Measurements from ENCODE around the gene PTPN18.
"Not testable (repeated sequence)": the region's sequence is repeated elsewhere in the genome, so short reads cannot be mapped to it uniquely, and the experiment has no call there.

The PTPN18 gene

DNA sequence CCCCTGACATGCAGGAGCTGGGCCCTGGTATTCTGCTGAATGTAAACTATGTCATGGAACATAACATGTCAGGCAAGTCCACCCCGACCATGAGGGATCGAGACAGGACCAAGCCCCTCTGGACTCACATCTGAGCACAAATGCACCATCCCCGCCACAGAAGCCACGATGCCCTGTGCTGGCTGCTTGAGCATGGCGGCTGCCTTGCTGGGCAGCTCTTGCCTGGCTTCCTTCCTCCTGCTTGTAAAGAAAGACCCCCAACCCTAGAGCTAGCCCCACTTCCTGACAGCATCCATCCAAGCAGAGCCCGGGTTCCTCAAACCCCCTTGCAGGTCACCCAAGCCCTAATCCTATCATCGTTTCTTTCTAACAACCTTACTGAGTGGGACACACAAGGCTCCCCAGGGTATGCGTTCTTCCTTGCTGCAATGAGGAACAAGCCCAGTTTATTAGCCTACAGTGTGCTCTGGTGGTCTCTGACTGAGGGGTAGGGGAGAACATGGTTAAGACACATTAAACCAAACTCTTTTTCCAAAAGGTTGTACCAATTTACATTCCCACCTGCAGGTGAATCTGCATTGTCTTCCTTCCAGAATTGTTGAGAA lies 26.6 kb downstream of the PTPN18 start:
- DNase-seq (ENCODE audit: low read depth) = no peak

DNA sequence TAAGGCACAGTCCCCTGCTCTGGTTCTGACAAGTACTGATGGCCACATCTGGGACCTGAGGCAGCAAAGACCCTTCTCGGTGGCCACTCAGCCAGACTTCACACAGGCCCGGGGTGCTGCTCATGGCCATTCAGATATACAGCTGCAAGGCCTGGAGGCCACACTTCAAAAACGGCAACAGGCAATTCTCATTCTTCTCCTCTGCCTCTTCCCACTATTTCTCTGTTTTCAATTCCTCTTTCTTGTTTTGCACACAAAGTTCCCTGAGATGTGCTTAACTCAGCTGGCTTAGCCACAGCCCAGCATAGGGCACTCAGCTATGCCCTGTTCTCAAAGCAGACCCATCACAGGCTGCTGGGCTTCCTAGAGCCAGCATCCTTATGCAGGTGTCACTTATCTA lies 29.9 kb downstream of the PTPN18 start:
- DNase-seq (ENCODE audit: low read depth) = no peak

DNA sequence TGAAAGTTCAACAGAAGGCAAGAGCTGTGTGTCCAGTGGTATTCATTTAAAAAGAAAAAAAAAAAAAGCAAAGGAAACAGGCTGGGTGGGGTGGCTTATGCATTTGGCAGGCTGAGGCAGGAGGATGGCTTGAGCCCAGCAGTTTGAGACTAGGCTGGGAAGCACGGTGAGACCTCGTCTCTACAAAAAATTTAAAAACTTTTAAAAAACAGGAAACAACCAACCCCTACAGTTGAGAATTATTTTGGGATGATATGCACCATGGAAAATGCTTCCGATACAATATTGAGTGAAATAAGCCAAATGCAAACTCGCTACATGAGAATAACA lies 31.2 kb downstream of the PTPN18 start:
- no peak for DNase-seq (ENCODE audit: low read depth)

DNA sequence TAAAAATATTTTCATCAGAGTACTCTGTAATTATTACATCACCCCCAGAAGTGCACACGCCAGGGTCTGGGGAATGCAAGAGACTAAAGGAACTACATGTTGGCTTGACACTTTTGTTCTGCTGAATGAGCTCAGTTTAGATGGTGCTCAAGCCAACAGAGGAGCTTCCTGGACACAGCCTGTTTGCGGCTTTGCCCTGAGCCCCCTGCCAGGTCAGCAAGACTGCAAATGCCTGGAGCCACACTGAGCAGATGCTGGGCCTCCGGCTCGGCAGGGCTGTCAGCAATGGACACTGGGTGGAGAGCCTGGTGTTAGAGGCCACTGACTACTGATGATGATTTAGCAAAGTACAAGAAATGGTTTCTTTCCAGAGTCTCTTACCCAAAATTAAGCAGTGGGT lies 31.9 kb downstream of the PTPN18 start:
- no peak for DNase-seq (ENCODE audit: low read depth)

DNA sequence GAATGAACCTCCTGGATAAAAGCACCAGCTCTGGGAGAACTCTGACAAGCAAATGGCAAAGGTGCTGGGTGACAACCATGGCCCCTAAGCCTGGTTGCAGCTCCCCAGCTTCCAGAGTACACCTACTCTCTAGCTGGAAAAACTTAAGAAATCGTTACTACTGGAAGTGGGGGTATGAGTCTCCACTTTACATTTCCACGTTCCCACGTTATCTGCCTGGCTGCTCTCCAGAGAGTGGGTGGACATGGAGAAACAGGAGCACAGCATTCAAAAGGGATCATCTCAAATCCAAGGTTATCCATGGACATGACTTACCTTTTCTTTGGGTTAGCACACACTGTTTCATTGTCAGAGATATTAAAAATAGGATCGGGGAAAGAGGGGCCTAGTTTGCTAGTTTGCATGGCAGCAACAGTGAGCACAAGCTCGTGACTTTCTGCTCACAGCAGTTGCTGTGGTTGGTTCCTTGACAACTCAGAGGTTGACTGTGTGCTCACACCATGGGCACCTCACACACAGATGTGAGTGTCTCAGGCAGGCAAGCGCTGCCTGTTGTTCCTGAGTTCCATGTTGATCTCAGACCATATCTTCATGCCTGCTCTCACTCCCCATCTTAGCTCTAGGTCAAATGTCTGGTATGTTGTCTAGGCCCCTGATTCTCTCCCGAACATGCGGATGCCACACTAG lies 32.5 kb downstream of the PTPN18 start:
- DNase-seq (ENCODE audit: low read depth) = no peak

DNA sequence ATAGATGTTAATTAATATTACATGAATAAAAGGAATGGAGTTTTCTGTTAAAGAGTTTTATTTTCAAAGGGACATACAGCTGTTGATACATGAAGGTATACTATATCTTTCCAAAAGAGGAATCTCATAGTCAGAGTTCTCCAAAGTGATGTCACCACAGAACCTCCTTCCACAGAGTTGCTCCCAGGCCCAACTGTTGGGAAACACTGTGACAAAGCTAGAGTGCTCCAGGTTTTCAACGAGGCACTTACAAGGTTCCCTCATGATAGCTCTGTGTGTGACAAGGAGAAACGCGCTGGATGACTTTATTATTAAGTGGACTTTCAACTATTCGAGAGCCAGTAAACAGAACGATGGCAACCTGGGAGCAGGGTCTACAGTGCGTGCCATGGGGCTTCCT lies 33.5 kb downstream of the PTPN18 start:
- no peak for DNase-seq (ENCODE audit: low read depth)

DNA sequence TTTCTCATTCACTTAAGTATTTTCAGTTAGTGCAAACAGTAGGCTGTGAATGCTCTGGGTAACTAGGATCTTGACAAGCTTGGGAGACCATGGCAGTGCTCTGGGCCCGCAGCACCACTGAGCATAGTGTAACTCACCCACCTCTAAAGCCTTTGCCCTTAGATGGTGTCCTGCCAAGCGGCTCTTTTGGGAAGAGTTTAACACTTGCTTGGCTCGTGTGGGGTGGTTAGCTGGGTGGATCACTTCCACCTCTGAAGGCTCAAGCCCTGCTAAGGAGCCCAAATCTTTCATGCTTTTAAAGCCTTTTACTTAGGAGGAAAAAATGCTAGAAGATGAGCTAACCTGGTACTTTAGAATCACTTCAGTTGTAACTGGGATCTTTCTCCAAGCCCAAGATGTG lies 33.9 kb downstream of the PTPN18 start:
- DNase-seq (ENCODE audit: low read depth) = no peak

DNA sequence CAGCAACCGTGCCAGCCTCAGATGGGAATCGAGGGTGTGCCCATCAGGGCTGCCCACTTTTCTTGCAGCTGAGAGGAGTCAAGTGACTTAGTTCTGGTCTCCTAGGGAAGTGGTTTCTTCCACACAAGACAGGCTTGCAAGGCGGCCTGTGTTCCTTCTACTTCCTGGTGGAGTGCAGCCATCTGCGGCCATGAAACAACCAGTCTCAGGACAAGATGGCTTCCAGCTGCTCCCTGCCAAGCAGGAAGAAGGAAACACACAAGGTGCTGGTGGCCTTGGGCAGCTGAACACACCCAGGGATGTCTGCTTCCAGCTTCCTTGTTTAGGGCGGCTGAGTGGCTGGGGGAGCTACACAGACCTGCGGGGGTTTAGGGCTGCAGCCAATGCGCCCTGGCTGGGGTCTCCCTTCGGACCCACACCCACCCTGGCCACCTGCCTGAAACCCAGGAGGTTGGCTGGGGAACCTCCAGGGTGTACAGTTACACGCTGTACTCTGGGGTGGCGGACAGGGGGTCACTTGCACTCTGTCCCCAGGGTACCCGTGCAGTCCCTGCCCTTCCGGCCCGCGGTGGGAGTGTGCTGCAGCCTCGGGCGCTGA lies 34.7 kb downstream of the PTPN18 start:
- no peak for DNase-seq (ENCODE audit: low read depth)

DNA sequence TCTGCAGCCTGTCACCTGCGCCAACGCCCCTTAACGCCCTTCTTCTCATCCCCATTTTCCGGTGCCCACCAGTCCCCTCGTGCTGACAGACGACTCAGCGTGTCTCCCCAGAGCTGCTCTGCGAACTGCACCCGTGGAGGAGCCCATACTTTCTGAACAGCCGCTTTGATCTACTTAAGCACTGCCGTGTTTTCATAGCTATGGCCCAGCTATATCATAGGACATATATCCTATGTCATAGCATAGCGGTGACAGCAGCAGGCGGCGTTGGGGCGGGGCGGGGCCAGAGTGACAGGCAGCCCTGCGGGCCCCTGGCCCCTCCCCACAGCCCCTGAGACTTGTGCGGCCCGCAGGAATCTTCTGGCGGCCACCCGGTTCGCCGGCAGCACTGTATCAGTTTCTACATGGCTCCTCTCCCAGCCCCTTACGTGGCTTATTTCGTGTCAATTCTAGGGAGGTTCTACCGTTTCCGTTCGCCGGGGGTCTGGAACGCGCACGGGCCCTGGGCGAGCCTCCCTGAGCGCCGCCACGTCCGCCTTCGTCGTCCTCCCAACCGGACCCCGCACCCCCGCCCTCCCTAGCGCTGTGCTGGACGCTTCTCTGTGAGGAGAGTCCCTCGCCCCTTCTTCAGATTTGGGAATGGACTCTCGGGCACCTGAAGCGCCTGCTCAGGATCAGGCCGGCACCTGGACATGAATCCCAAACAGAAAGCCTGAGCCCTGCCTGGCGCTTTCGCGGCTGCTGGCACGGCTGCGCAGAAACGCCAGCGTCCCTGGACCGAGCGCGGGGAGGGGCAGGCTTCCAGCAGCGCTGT lies 35.4 kb downstream of the PTPN18 start:
- DNase-seq (ENCODE audit: low read depth) = peak; percentile 47

DNA sequence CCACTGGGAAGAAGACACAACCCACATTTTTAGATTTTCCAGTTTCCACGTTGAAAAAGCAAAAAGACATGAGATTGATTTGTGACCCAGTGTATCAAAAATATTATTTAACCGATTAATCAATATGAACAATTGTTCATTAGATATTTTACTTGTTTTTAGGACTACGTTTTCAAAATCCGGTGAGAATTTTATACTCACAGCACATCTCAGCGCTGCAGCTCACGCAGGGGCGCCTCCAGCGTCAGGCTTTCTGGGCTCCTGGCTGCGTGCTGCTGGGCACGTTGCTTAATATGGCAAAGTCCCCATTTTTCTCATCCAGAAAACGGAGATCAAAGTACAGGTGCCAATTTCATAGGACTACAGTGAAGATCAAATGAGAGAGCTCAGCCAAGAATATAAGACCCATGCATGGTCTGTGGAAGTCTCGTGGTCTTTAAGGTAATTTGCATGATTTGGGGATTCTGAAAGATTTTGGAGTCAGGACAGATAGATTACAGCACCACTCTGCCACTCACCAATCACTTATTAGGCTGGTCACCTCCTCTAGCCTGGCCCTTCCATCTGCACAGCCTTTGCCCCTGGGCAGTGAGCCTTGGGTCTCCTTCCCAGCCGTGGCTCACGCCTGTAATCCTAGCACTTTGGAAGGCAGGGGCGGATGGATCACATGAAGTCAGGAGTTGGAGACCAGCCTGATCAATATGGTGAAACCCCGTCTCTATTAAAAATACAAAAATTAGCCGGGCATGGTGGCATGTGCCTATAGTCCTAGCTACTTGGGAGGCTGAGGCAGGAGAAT lies 36.2 kb downstream of the PTPN18 start:
- DNase-seq (ENCODE audit: low read depth) = no peak

DNA sequence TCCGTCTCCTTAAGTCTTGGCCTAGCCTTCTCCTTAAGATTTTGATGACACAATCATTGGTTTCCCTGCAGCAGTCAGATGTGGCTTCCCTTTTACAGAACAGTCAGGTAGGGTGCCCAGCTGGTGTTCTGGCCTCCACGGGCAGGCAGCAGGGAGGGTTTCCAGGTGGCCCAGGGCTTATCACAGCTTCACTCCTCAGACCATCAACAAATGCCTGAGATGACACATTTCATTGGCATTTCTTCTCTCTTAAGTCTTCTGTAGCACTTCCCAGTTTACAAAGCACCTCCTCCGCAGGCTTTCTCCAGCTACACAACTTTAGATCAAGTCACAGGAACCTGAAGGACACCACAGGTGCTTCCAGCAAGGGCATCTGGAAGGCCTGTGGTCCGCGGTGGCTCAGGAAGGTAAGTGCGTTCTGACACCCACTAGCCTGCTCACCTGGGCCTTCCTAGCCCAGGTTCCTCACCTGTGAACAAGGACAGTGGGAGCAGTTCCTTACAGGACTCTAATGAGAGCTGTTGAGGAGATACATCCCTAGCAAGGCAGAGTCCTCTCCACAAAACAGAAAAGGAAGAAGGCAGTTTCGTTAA lies 37.6 kb downstream of the PTPN18 start:
- DNase-seq (ENCODE audit: low read depth) = no peak

DNA sequence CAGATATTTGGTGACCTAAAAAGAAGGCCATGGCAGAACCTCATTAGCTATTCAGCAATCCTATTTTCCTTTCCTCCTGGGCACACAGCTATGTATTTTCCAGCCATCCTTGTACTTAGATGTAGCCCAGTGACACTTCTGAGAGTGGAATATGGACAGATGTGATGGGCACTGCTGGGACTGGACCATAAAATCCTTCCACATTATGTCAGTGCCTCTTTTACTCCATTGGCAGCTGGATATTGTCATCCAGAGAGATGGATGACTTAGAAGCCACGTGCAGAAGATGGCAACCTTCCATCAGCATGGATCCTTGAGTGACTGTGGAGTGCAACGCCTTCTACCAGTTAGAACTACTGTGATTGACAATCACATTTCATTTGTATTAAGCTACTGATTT lies 50.4 kb downstream of the PTPN18 start:
- DNase-seq (ENCODE audit: low read depth) = not testable (repeated sequence)

DNA sequence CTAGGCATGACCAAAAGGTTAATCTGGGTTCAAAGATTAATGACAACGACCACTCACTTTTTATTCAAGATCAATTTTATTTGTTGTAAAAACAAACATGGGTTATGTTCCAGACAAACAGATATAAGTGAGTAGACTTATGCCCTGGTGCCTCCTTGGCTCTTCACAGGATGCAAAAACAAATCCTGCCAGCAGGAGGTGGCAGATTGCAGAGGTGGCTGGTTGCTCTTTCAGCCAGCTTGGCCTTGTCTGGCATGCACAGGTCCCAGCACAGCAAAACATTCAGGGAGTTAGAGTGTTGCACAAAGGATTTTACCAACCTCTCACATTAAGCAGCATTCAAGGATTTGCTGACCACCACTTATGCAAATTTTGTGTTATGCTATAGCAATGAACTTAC lies 60.8 kb downstream of the PTPN18 start:
- not testable (repeated sequence) for DNase-seq (ENCODE audit: low read depth)

DNA sequence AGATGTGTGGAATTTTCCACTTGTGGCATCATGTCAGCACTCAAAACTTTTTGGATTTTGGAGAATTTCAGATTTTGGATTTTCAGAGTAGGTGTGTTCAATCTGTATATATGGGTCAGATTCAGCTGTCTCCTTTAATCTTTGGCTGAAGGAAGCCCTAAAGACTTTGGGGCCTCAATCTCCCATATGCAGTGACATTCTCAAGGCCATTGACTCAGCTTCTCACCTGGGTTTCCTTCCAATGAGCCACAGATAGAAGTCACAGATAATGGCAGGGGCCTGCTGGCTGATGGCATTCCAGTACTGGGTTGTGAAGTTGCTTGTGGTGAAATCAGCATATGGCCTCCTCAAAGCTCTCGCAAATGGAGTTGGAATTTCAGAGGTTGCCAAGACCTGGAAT lies 63.0 kb downstream of the PTPN18 start:
- DNase-seq (ENCODE audit: low read depth) = not testable (repeated sequence)
